ENCODE results near the gene ANKRD60.

- TF ChIP-seq MAX (IDR thresholded peaks at IDR 0.05) (no peak), ZBTB7A (IDR thresholded peaks at IDR 0.05; ENCODE audit: low read depth) (no peak), RAD21 (IDR thresholded peaks at IDR 0.05; ENCODE audit: low read depth) (no peak), NFIC (IDR thresholded peaks at IDR 0.05) (no peak), TEAD4 (IDR thresholded peaks at IDR 0.05) (no peak), YY1 (IDR thresholded peaks at IDR 0.05; ENCODE audit: low read depth) (no peak)
These were observed 18.1 kb downstream of the ANKRD60 start for GRCh38 chr20:58210398-58210747.
